A673 (cell line): ENCODE measurements around the gene CCDC12. TPM values are rescaled to one million over a fixed set of nuclear protein-coding genes. Genes with fewer than 3 reads are reported as not detected.

Source experiments
- BruUV-seq: library from RNA; stranded (reverse); fragments of 400-500 nt; replicated peaks from 2 replicates; lab custom pipeline; 2021; lab: Mats Ljungman, UMichigan
- CTCF ChIA-PET: fragments of 300-600 bp; sonication (Branson Sonifier 250); formaldehyde crosslinking; loops from one replicate; lab custom pipeline; 2022; ENCODE audit warnings: antibody characterized with exemption; lab: Charles Lee
- POLR2A ChIA-PET: fragments of 300-600 bp; sonication (Branson Sonifier 250); formaldehyde crosslinking; loops from one replicate; lab custom pipeline; 2022; ENCODE audit warnings: antibody characterized with exemption; ENCODE audit not compliant: low non-redundant PET; lab: Charles Lee
- DNase-seq: peaks from one replicate; pipeline ENCODE4 v3.0.0-alpha.2; 2015; ENCODE audit warnings: low spot score
- H3K27ac ChIP-seq: fragments of 200-600 bp; sonication (generic); 2 replicates; pipeline ENCODE4 v1.5.1; 2016; ENCODE audit warnings: mixed run types, low read depth, mild to moderate bottlenecking, mixed read lengths, antibody characterized with exemption, low read length; ENCODE audit not compliant: poor library complexity, severe bottlenecking
- H3K27me3 ChIP-seq: fragments of 200-600 bp; sonication (generic); replicated peaks from 2 replicates; pipeline ENCODE4 v1.6.1; 2017; ENCODE audit warnings: mixed run types, low read depth, mild to moderate bottlenecking, mixed read lengths, antibody characterized with exemption, low read length; ENCODE audit not compliant: insufficient read depth, poor library complexity
- H3K36me3 ChIP-seq: fragments of 200-600 bp; sonication (generic); 2 replicates; pipeline ENCODE4 v1.6.1; 2016; ENCODE audit warnings: mixed run types, mild to moderate bottlenecking, mixed read lengths, antibody characterized with exemption, low read length; ENCODE audit not compliant: insufficient read depth, poor library complexity, severe bottlenecking
- H3K4me1 ChIP-seq: fragments of 200-600 bp; sonication (generic); 2 replicates; pipeline ENCODE4 v1.6.1; 2017; ENCODE audit warnings: mixed run types, mild to moderate bottlenecking, mixed read lengths, antibody characterized with exemption, low read length; ENCODE audit not compliant: insufficient read depth, poor library complexity, severe bottlenecking
- H3K4me3 ChIP-seq: fragments of 200-600 bp; sonication (generic); 2 replicates; pipeline ENCODE4 v1.5.1; 2016; ENCODE audit warnings: low read depth, mixed run types, mild to moderate bottlenecking, mixed read lengths, low read length; ENCODE audit not compliant: poor library complexity, severe bottlenecking
- H3K9me3 ChIP-seq: fragments of 200-600 bp; sonication (generic); 2 replicates; pipeline ENCODE4 v1.6.1; 2016; ENCODE audit warnings: mixed run types, low read depth, mild to moderate bottlenecking, mixed read lengths, antibody characterized with exemption, low read length; ENCODE audit not compliant: poor library complexity, severe bottlenecking
- EZH2 ChIP-seq: fragments of 200-600 bp; sonication (generic); IDR thresholded peaks from 2 replicates; pipeline ENCODE4 v1.6.1; 2017; ENCODE audit warnings: borderline replicate concordance, low read depth, mild to moderate bottlenecking, mixed read lengths, antibody characterized with exemption, low read length; ENCODE audit not compliant: poor library complexity, severe bottlenecking
- intact Hi-C: fragments of 100-400 bp; cut with micrococcal nuclease; formaldehyde crosslinking; loops from one replicate; pipeline ENCODE4 v1.10.0; 2022; ENCODE audit not compliant: unreplicated experiment
- total RNA-seq: library from RNA; stranded (reverse); gene quantifications from 2 replicates; pipeline ENCODE4 v1.2.3, GENCODE V29; 2021
- TF ChIP-seq, protein P1 (sequence below): fragments of 300-800, 200-600 bp; sonication (generic); conservative IDR thresholded peaks from 2 replicates; pipeline ENCODE4 v1.5.1; 2017; ENCODE audit warnings: low read depth, mild to moderate bottlenecking, antibody characterized with exemption, low read length, moderate library complexity, mixed read lengths

Gene CCDC12
- total RNA-seq, 1 experiment from 2014 or later, result 28.2 TPM

DNA sequence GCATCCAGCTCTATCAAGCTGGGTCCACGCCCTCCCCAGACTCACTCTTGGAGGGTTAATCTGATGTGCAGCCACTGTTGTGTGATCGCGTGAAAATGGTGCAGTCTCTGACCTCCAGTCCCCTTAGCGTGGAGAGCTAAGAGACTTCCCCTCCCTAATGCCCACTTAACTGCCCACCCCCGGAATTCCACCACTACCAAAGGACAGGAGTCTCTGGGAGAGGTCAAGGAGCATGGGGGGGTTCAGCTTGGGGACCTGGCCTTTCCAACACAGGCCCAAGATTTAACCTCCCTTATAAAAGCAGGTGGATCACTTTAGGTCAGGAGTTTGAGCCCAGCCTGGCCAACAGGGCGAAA lies 48.8 kb downstream of the CCDC12 start:
- Histone ChIP-seq H3K4me3 (no peak overlapping the region), H3K27ac (no peak overlapping the region), H3K36me3 (peaks cover 7% of the 10 kb centered on the region), H3K4me1 (no peaks in the 10 kb centered on the region), H3K9me3 (no peaks in the 10 kb centered on the region), H3K27me3 (no peaks in the 10 kb centered on the region)
- TF ChIP-seq, protein P1, sequence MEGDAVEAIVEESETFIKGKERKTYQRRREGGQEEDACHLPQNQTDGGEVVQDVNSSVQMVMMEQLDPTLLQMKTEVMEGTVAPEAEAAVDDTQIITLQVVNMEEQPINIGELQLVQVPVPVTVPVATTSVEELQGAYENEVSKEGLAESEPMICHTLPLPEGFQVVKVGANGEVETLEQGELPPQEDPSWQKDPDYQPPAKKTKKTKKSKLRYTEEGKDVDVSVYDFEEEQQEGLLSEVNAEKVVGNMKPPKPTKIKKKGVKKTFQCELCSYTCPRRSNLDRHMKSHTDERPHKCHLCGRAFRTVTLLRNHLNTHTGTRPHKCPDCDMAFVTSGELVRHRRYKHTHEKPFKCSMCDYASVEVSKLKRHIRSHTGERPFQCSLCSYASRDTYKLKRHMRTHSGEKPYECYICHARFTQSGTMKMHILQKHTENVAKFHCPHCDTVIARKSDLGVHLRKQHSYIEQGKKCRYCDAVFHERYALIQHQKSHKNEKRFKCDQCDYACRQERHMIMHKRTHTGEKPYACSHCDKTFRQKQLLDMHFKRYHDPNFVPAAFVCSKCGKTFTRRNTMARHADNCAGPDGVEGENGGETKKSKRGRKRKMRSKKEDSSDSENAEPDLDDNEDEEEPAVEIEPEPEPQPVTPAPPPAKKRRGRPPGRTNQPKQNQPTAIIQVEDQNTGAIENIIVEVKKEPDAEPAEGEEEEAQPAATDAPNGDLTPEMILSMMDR, result no peak
- TF ChIP-seq EZH2, result no peak
- POLR2A ChIA-PET, result no interaction called here
- intact Hi-C loops, result loop anchor here (10.0 kb wide), 1 partner anchor 67 kb away; no protein-coding TSS in a partner anchor
- CTCF ChIA-PET, result no interaction called here
- DNase-seq, result no peak
- BruUV-seq, result no TSS peak

DNA sequence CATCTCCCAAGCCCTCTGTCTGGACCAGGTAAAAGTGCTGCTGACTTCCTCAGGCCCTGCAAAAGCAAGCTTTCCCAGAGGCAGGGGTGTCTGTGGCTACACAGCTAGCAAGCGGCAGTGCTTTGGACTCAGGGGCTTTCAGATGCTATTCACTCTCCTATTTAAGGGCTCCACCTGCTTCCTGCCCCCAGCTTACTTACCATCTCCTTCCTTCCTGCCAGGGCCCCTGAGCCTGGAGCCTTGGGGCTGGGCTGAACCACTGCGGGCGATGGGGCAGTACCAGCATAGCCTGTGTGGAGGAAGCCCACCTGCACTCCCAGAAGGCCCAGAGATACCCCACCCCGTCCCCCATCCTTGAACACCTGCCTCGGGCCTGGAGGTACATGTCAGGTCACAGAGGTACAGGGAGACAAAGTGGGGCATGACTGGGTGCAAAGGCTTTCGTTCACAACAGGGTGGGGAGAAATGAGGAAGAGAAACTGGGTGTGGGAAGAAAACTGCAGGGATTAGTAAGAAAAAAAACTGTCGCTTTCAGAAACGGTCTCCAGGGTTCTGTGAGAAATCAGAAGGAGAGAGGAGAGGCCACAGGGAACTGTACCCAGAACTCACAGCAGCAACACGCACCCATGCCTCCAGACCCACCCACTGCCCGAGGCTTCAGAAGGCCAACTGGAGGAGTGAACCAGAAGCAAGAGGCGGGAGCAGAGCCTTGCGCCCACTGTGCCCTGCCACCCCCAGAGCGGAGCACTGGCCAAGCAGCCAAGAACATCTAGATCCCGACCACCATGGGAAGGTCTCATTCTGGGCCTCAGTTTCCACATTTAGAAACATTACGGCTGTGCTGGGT lies 49.5 kb downstream of the CCDC12 start:
- H3K4me1 ChIP-seq, result no peaks in the 10 kb centered on the region
- ChIA-PET POLR2A (no interaction called here), CTCF (no interaction called here)
- intact Hi-C loops, result loop anchor here (10.0 kb wide), 1 partner anchor 68 kb away; no protein-coding TSS in a partner anchor
- DNase-seq, result no peak
- H3K27ac ChIP-seq, result no peak overlapping the region
- H3K36me3 ChIP-seq, result peaks cover 7% of the 10 kb centered on the region
- TF ChIP-seq, protein P1, result no peak
- no peak for TF ChIP-seq EZH2
- no peaks in the 10 kb centered on the region for H3K9me3 ChIP-seq
- H3K27me3 ChIP-seq, result no peaks in the 10 kb centered on the region
- H3K4me3 ChIP-seq, result no peak overlapping the region
- BruUV-seq, result no TSS peak

DNA sequence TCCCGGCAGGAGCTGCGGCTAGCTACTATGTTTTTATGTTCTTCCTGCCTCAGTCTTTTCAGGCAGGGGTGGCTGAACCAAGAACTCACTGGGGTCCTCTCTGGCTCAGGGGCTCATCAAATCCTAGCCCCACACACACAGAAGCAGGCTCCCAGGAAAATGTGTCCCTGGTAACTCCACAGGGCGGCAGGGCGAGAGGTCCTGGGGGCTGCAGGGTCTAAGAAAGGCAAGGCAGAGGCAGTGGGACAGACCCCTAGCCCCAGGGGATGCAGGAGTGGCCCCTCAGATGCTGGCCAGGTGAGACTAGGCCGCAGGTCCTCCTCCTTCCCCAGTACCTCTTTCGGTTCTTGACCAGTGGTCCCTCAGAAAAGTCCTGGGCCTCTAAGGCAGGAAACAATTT lies 50.1 kb downstream of the CCDC12 start:
- H3K4me1 ChIP-seq, result no peaks in the 10 kb centered on the region
- no peak for TF ChIP-seq EZH2
- TF ChIP-seq, protein P1, result no peak
- H3K27me3 ChIP-seq, result no peaks in the 10 kb centered on the region
- H3K9me3 ChIP-seq, result no peaks in the 10 kb centered on the region
- H3K27ac ChIP-seq, result no peak overlapping the region
- no peak overlapping the region for H3K4me3 ChIP-seq
- ChIA-PET CTCF (no interaction called here), POLR2A (no interaction called here)
- intact Hi-C loops, result loop anchor here (10.0 kb wide), 1 partner anchor 68 kb away; no protein-coding TSS in a partner anchor
- DNase-seq, result no peak
- BruUV-seq, result no TSS peak
- H3K36me3 ChIP-seq, result peaks cover 11% of the 10 kb centered on the region
